Prostate gland (tissue), 2 donors: ENCODE results near the gene CGB2. TPM values are rescaled to one million over a fixed set of nuclear protein-coding genes. Genes with fewer than 3 reads are reported as not detected.

ENCODE experiments used
- DNase-seq: peaks from one replicate; pipeline ENCODE4 v3.0.0-alpha.2; 2019; ENCODE audit warnings: low spot score
- H3K27ac ChIP-seq, 2 donors: fragments of 200-600 bp; sonication (generic); 2 replicates each; pipeline ENCODE4 v1.5.1; 2017 to 2019
- H3K27me3 ChIP-seq: fragments of 200-600 bp; sonication (generic); replicated peaks from 2 replicates; pipeline ENCODE4 v1.5.1; 2019; ENCODE audit not compliant: insufficient read depth
- H3K36me3 ChIP-seq, 2 donors: fragments of 200-600 bp; sonication (generic); 1 replicate in 1 of 2; 2 replicates in 1 of 2; pipeline versions ENCODE4 v1.5.1 to v1.8.1; 2017 to 2019
- H3K4me1 ChIP-seq: fragments of 200-600 bp; sonication (generic); replicated peaks from 2 replicates; pipeline ENCODE4 v1.5.1; 2019
- H3K4me3 ChIP-seq, 2 donors: fragments of 200-600 bp; sonication (generic); 2 replicates each; pipeline ENCODE4 v1.5.1; 2017 to 2019
- H3K9me3 ChIP-seq: fragments of 200-600 bp; sonication (generic); 2 replicates; pipeline ENCODE4 v1.5.1; 2017
- POLR2A ChIP-seq: fragments of 450-650 bp; IDR thresholded peaks from one replicate; pipeline ENCODE4 v1.6.1; 2016; ENCODE audit warnings: antibody characterized with exemption, mild to moderate bottlenecking
- POLR2AphosphoS5 ChIP-seq: sonication (generic); formaldehyde crosslinking; IDR thresholded peaks from one replicate; pipeline ENCODE4 v1.6.1; 2017; ENCODE audit warnings: antibody characterized with exemption
- WGBS: methylation state at CpG from one replicate; pipeline ENCODE4 v1.1.5; 2018; 5-methylcytosine and 5-hydroxymethylcytosine counted together
- intact Hi-C: fragments of 100-400 bp; cut with DNase I; formaldehyde crosslinking; loops from one replicate; pipeline ENCODE4 v1.14.2; 2022
- total RNA-seq, 2 donors: library from RNA; depleted of rRNA; stranded (reverse); fragments of >200 nt; gene quantifications; one replicate each; pipeline ENCODE4 v1.1.0, GENCODE V29; 2016
- TF ChIP-seq, protein P1 (sequence below), 4 experiments: fragments of 200-600 bp in 2 of 4; fragments of 450-650 bp in 2 of 4; sonication (generic) in 2 of 4; IDR thresholded peaks; 1 replicate in 3 of 4; 2 replicates in 1 of 4; pipeline ENCODE4 v1.5.1; 2016 to 2019; ENCODE audit warnings: antibody characterized with exemption in 4 of 4, mild to moderate bottlenecking in 2 of 4, moderate library complexity in 2 of 4

The CGB2 gene
- total RNA-seq, 2 donors from 2014 or later = not detected

DNA sequence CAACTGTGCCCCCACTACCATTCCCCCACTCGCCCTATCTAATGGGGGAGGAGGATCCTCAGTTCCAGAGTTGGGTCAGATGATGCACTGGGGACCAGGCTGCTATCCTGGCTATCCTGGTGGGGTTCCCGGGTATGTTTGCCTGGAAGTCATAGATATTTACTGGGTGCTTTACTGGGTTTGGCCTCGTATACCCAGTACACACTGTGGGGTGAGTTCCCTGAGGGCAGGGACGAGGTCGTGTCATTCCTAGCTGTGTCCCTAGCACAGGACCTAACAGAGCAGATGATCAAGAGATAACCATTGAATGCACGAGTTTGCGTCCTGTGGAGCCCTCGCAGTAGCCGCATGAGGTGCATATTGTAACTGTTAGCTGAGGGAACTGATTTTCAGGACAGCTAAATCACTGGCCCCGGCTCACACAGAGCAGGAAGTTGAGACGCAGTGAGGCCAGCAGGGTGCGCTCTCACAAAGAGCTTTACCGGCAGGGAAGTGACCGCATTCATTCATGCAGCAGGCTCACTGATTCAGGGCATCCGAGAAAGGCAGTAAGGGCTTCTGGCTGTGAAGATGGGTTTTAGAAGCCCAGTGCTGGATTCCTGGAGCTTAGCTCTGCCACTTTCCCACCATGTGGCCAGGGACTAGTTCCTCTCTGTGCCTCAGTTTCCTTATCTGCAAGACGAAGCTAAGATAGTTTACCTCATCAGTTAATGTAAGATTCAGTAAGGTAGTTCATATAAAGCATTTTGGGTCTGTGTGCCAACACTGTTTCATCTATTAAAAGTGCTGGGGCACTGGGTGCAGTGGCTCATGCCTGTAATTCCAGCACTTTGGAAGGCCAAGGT, 32.0 kb upstream of the CGB2 start:
- Histone ChIP-seq H3K27ac (no peak overlapping the region), H3K27me3 (no peaks in the 10 kb centered on the region), H3K36me3 (no peaks in the 10 kb centered on the region), H3K9me3 (no peaks in the 10 kb centered on the region), H3K4me1 (no peaks in the 10 kb centered on the region), H3K4me3 (no peak overlapping the region)
- DNase-seq = no peak
- intact Hi-C loops = no loop called here
- 49% methylated on average over 16 of the region's 16 CpGs for WGBS
- TF ChIP-seq, protein P1, sequence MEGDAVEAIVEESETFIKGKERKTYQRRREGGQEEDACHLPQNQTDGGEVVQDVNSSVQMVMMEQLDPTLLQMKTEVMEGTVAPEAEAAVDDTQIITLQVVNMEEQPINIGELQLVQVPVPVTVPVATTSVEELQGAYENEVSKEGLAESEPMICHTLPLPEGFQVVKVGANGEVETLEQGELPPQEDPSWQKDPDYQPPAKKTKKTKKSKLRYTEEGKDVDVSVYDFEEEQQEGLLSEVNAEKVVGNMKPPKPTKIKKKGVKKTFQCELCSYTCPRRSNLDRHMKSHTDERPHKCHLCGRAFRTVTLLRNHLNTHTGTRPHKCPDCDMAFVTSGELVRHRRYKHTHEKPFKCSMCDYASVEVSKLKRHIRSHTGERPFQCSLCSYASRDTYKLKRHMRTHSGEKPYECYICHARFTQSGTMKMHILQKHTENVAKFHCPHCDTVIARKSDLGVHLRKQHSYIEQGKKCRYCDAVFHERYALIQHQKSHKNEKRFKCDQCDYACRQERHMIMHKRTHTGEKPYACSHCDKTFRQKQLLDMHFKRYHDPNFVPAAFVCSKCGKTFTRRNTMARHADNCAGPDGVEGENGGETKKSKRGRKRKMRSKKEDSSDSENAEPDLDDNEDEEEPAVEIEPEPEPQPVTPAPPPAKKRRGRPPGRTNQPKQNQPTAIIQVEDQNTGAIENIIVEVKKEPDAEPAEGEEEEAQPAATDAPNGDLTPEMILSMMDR (IDR thresholded peaks at IDR 0.05) = peak in 3 of 4 experiments; percentile 21 to 53 (median 41)
- no peak for TF ChIP-seq POLR2AphosphoS5

DNA sequence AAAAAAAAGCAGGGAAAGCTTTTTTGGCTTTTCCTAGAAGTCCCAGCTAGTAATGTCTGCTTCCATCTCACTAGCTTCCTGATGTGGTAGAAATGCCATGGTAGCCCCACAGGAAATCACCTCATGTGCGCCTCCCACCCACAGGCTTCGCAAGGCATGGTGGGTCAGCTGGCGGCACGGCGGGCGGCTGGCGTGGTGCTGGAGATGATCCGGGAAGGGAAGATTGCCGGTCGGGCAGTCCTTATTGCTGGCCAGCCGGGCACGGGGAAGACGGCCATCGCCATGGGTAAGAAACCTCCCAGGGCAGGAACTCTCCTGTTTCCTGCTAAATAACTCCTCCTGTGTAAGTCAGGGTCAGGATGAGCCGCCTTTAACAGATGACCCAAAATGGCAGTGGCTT, 27.6 kb upstream of the CGB2 start:
- peaks cover 0 to 4% of the 10 kb centered on the region in 2 donors for H3K36me3 ChIP-seq
- WGBS = 98% methylated on average over 15 of the region's 15 CpGs
- intact Hi-C loops = no loop called here

DNA sequence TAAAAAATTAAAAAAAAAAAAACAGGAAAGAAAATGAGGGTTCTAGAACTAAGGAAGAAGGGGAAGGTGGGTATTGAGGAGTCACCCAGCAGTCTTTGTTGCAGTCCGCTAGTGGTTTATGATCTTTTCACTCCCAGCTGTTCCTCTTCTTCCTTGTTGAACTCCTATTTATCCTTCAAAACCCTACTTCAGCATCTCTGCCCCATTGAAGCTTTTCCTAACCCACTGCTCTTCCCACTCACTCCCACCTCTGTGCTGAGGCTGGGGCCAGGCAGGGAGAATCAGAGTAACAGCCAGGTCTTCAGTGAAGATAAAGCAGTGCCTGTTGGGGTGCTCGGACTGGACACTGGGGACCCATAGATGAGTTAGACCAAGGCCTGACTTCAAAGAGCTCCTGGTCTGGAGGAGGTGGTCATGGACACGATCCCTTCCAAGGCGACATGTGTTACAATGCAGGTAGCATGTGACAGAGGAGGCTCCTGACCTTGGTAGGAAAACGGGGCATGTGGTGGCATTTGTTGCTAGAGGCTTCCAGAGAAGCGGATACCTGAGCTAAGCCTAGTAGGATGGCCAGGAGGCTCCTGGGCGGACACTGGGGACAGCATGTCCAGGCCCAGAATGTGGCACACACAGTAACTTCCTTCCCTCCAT, 26.6 kb upstream of the CGB2 start:
- DNase-seq = no peak
- TF ChIP-seq POLR2AphosphoS5 (no peak), POLR2A (no peak)
- TF ChIP-seq, protein P1 (IDR thresholded peaks at IDR 0.05) = no peak
- Histone ChIP-seq H3K4me1 (no peaks in the 10 kb centered on the region), H3K9me3 (no peaks in the 10 kb centered on the region), H3K36me3 (peaks cover 0 to 4% of the 10 kb centered on the region in 2 donors), H3K4me3 (no peak overlapping the region), H3K27me3 (no peaks in the 10 kb centered on the region), H3K27ac (no peak overlapping the region)
- intact Hi-C loops = no loop called here
- 95% methylated on average over 7 of the region's 7 CpGs for WGBS

More for the DNA sequence above, 27.6 kb upstream of the CGB2 start:
- H3K4me3 ChIP-seq = no peak overlapping the region
- H3K27me3 ChIP-seq = no peaks in the 10 kb centered on the region
- H3K4me1 ChIP-seq = no peaks in the 10 kb centered on the region
- no peak overlapping the region for H3K27ac ChIP-seq
- TF ChIP-seq, protein P1 (IDR thresholded peaks at IDR 0.05) = no peak
- no peak for DNase-seq
- H3K9me3 ChIP-seq = no peaks in the 10 kb centered on the region

DNA sequence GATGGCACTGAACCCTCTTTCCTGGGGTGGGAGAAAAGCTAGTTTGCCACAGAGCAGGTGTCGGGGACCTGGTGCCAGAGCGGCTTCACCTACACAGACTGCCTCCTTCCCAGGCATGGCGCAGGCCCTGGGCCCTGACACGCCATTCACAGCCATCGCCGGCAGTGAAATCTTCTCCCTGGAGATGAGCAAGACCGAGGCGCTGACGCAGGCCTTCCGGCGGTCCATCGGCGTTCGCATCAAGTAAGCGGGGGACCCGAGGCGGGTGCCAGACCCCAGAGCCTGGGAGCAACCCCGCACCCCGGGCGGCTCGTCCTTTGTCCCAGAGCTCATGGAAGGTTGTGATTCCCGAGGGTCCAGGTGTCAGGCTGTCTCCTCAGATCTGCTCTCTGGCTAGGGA, 24.8 kb upstream of the CGB2 start:
- no peak for DNase-seq
- TF ChIP-seq, protein P1 (IDR thresholded peaks at IDR 0.05) = no peak
- no peak for TF ChIP-seq POLR2A
- no peak for TF ChIP-seq POLR2AphosphoS5
- H3K4me3 ChIP-seq = no peak overlapping the region
- no peak overlapping the region for H3K27ac ChIP-seq
- no peaks in the 10 kb centered on the region for H3K27me3 ChIP-seq
- H3K9me3 ChIP-seq = no peaks in the 10 kb centered on the region
- intact Hi-C loops = no loop called here
- H3K4me1 ChIP-seq = no peaks in the 10 kb centered on the region
- WGBS = 96% methylated on average over 22 of the region's 22 CpGs
- H3K36me3 ChIP-seq = peaks cover 0 to 4% of the 10 kb centered on the region in 2 donors
